HG02623 (cell line): ENCODE measurements around the gene BICD1.
A peak's percentile ranks its signal among the peaks of the same experiment; 100 is the strongest.
"Not testable (repeated sequence)": the region's sequence is repeated elsewhere in the genome, so short reads cannot be mapped to it uniquely, and the experiment has no call there.

Source experiments
- ATAC-seq: cut with Tn5 transposase; IDR thresholded peaks from one replicate; pipeline ENCODE4 v1.9.1; 2021; ENCODE audit warnings: moderate library complexity; ENCODE audit not compliant: unreplicated experiment

Gene BICD1

GRCh38 chr12:32106517-32107358, at the start of gene BICD1:
BICD1 (plus strand) TSS chr12:32106847; CDS start chr12:32107332, 485 bp downstream.
- ATAC-seq = peak; percentile 73

DNA sequence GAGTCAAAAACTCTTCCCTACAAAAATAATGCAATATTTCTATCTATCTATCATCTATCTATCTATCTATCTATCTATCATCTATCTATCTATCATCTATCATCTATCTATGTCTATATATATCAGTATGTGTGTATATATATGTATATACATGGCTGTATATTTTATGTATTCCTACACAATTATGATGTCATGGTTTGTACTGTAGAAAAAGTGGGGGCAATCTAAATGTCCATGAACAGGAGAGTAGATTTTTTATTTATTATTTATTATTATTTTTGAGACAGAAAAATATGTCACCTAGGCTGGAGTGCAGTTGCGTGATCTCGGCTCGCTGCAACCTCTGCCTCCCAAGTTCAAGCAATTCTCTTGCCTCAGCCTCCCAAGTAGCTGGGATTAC, 45.6 kb upstream of the BICD1 start:
- no peak for ATAC-seq

GRCh38 chr12:32062881-32063280, 43.8 kb upstream of the BICD1 start:
- ATAC-seq = no peak

DNA sequence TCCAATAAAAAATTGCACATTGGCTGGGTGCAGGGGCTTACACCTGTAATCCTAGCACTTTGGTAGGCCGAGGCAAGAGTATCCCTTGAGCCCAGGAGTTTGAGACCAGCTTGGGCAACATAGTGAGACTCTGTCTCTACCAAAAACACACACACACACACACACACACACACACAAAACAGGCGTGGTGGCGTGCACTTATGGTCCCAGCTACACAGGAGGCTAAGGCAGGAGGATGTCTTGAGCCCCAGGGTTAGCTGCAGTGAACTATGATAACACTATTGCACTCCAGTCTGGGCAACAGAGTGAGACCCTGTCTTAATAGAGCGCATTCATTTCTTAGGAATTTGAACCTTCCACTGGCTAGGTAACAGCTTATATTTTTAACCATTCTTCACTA, 42.9 kb upstream of the BICD1 start:
- ATAC-seq = no peak

- no peak for ATAC-seq
These were observed 40.4 kb upstream of the BICD1 start for GRCh38 chr12:32066206-32066605.

GRCh38 chr12:32069071-32069470, 37.6 kb upstream of the BICD1 start:
- ATAC-seq = no peak

GRCh38 chr12:32069731-32070130, 36.9 kb upstream of the BICD1 start:
- no peak for ATAC-seq

- no peak for ATAC-seq
These were observed 36.3 kb upstream of the BICD1 start for GRCh38 chr12:32070370-32070769.

GRCh38 chr12:32072102-32072501, 34.5 kb upstream of the BICD1 start:
- no peak for ATAC-seq

DNA sequence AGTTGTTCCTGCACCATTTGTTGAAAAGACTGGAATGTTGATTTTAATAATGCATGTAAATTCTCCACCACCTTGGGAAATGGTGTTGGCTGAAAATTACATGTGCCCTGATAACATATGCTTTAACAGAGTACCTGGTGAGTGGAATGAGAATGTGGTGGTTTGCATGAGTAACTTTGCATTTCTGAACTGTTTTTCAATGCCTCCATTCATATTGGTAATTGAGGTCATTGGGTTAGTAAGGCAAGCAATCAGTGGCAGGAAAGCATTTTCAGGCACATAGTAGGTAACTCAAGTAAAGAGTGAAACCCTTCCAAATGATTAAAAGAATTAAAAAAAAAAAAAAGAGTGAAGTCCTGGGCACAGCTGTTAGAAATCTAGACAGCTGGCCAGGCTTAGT, 32.2 kb upstream of the BICD1 start:
- ATAC-seq = no peak

GRCh38 chr12:32076941-32077340, 29.7 kb upstream of the BICD1 start:
- ATAC-seq = no peak

- no peak for ATAC-seq
These were observed 26.2 kb upstream of the BICD1 start for GRCh38 chr12:32080435-32080834.

GRCh38 chr12:32083489-32083888, 23.2 kb upstream of the BICD1 start:
- ATAC-seq = no peak

DNA sequence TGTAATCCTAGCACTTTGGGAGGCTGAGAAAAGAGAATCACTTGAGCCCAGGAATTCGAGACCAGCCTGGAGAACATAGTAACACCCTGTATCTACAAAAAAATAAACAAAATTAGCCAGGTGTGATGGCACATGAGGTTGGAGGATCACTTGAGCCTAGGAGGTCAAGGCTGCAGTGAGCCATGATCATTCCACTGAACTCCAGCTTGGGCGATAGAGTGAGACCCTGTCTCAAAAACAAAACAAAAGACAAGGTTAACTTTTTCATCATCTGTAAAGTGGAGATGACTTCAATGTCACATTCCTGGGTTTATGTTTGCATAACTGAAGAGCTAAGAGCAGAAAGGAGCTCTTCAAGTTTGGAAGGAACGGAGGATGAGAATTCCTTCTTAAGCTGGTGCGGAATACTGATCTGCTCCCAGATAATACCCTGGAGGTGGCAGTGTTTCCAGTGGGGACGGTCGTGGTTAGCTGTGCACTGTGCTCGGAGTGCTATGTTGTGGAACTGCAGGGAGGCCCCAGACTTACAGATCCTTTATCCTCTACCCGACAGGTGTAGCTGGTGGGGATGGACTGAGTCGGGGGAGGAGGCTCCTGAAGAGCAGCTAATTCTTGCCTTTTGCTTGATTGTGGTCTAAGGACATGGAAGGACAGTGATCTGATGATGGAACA, 22.5 kb upstream of the BICD1 start:
- ATAC-seq = no peak

DNA sequence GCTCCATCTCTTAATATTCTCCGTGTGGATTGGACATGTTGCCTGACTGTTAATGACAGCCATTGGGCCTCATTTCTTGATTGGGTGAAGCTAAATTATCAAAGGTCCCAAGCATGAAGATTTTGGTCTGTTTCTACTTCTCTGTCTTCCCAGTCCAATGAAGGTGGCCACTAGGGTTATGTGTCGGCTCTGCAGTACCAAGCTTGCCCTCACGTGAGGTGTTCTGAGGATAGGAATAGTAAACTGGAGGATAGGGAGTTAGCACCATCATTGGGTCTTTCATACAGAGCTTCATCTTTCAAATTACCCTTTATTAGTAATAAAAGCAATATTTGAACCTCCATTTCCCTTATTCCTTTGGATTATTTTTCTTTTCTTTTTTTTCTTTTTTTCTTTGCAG, 21.9 kb upstream of the BICD1 start:
- no peak for ATAC-seq

DNA sequence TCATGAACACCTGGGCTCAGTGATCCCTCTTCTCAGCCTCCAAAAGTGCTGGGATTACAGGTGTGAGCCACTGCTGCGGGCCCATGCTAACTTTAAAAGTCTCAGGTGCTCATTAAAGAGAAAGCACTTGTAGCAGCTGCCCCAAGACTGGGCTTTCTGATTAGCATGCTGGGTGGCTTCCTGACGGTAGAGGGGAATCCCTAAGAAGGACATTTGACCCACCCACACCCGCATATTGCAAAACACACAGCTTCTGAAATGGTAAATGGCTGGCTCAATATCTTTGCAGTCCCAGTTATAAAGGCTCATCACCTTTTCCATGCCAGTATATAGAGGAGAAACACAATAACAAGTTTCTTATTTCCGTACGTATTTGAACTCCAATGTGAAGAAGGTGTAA, 19.3 kb upstream of the BICD1 start:
- no peak for ATAC-seq

GRCh38 chr12:32089156-32089555, 17.5 kb upstream of the BICD1 start:
- no peak for ATAC-seq

- no peak for ATAC-seq
These were observed 17.1 kb upstream of the BICD1 start for GRCh38 chr12:32089586-32089985.

GRCh38 chr12:32091696-32092095, 15.0 kb upstream of the BICD1 start:
- ATAC-seq = no peak

GRCh38 chr12:32098112-32098511, 8.5 kb upstream of the BICD1 start:
- no peak for ATAC-seq

- ATAC-seq = not testable (repeated sequence)
These were observed 7.4 kb upstream of the BICD1 start for GRCh38 chr12:32099275-32099674.

DNA sequence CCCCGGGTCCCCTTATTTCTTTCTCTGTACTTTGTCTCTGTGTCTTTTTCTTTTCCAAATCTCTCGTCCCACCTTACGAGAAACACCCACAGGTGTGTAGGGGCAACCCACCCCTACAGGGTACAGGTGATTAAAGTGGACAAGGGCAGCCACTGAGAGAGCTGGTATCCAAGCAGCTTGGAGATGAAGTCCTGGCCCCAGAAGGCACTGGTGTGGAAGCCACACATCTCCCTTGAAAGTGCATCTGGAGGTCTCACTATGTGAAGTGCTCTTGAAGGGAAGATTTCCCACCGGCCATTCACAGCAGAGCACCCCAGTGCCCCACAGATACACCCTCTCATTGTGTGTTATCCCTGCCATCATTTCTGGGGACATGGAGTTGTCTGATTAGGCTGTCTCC, 6.3 kb upstream of the BICD1 start:
- no peak for ATAC-seq
